Esophagus muscularis mucosa (tissue), 4 donors: ENCODE data around the gene FGD2.

ENCODE experiments used
- EP300 ChIP-seq: sonication (generic); formaldehyde crosslinking; IDR thresholded peaks from one replicate; pipeline ENCODE4 v1.6.1; 2017; ENCODE audit warnings: antibody characterized with exemption
- POLR2A ChIP-seq: fragments of 450-650 bp; IDR thresholded peaks from one replicate; pipeline ENCODE4 v1.6.1; 2017; ENCODE audit warnings: antibody characterized with exemption, moderate library complexity, mild to moderate bottlenecking, low read depth
- POLR2AphosphoS5 ChIP-seq, 2 donors: sonication (generic); formaldehyde crosslinking; IDR thresholded peaks; one replicate each; pipeline ENCODE4 v1.6.1; 2017; ENCODE audit warnings: antibody characterized with exemption in 2 of 2
- TF ChIP-seq, protein P1 (sequence below), 3 experiments: fragments of 200-600 bp in 2 of 3; fragments of 450-650 bp in 1 of 3; sonication (generic) in 2 of 3; IDR thresholded peaks; one replicate each; pipeline ENCODE4 v1.5.1; 2017 to 2019; ENCODE audit warnings: antibody characterized with exemption in 3 of 3, mild to moderate bottlenecking in 2 of 3, moderate library complexity in 1 of 3

DNA sequence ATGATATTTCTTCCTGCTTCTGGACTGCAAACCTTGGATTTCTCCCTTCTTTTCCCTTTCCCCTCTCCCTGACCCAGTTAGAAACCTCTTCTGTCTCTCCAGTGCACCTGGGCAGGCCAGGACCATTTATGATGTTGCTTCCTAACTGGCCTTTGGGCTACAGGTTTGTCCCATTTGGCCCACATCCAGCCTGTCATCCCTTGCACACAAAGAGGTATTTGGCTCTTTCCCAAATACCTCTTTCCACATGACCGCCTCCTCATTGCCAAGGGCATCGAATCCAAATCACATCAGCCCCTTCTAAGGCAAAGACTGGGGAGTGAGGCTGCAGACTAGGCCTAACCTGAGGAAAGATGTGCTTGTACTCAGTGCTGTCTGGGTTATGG lies 13.6 kb downstream of the FGD2 start:
- TF ChIP-seq, protein P1, sequence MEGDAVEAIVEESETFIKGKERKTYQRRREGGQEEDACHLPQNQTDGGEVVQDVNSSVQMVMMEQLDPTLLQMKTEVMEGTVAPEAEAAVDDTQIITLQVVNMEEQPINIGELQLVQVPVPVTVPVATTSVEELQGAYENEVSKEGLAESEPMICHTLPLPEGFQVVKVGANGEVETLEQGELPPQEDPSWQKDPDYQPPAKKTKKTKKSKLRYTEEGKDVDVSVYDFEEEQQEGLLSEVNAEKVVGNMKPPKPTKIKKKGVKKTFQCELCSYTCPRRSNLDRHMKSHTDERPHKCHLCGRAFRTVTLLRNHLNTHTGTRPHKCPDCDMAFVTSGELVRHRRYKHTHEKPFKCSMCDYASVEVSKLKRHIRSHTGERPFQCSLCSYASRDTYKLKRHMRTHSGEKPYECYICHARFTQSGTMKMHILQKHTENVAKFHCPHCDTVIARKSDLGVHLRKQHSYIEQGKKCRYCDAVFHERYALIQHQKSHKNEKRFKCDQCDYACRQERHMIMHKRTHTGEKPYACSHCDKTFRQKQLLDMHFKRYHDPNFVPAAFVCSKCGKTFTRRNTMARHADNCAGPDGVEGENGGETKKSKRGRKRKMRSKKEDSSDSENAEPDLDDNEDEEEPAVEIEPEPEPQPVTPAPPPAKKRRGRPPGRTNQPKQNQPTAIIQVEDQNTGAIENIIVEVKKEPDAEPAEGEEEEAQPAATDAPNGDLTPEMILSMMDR (IDR thresholded peaks at IDR 0.05): no peak
- TF ChIP-seq EP300 (no peak), POLR2A (no peak), POLR2AphosphoS5 (IDR thresholded peaks at IDR 0.05) (peak; percentile 55 to 69)
